Upper lobe of left lung (tissue), 6 donors: ENCODE results near the gene ANKAR. TPM values are rescaled to one million over a fixed set of nuclear protein-coding genes. Genes with fewer than 3 reads are reported as not detected.
"Not testable (repeated sequence)": the region's sequence is repeated elsewhere in the genome, so short reads cannot be mapped to it uniquely, and the experiment has no call there.

Experiments used
- ATAC-seq, 2 donors: fragments of 200-7000 bp; cut with Tn5 transposase; one replicate each; pipeline ENCODE4 v1.9.1; 2022; ENCODE audit warnings: mild to moderate bottlenecking in 2 of 2, moderate library complexity in 2 of 2; ENCODE audit not compliant: low FRiP score in 2 of 2
- DNase-seq, 2 donors: peaks; one replicate each; pipeline ENCODE4 v3.0.0-alpha.2; 2019 to 2020
- H3K27ac ChIP-seq, 4 donors: fragments of 200-600 bp; sonication (generic); one replicate each; pipeline ENCODE4 v1.5.1; 2016 to 2019
- H3K27me3 ChIP-seq, 4 donors: fragments of 200-600 bp; sonication (generic); one replicate each; pipeline ENCODE4 v1.5.1; 2017 to 2019
- H3K36me3 ChIP-seq, 4 donors: fragments of 200-600 bp; sonication (generic); one replicate each; pipeline ENCODE4 v1.5.1; 2016 to 2019
- H3K4me1 ChIP-seq, 4 donors: fragments of 200-600 bp; sonication (generic); one replicate each; pipeline ENCODE4 v1.5.1; 2018 to 2019
- H3K4me3 ChIP-seq, 4 donors: fragments of 200-600 bp; sonication (generic); one replicate each; pipeline ENCODE4 v1.5.1; 2017 to 2019; ENCODE audit warnings: mild to moderate bottlenecking in 2 of 4, moderate library complexity in 1 of 4
- H3K9me3 ChIP-seq, 4 donors: fragments of 200-600 bp; sonication (generic); one replicate each; pipeline ENCODE4 v1.5.1; 2018 to 2019
- EP300 ChIP-seq, 4 donors: sonication (generic); formaldehyde crosslinking; IDR thresholded peaks; one replicate each; pipeline ENCODE4 v1.5.1; 2017; ENCODE audit warnings: antibody characterized with exemption in 4 of 4, control low read depth in 2 of 4
- POLR2A ChIP-seq, 4 donors: fragments of 450-650 bp; IDR thresholded peaks; one replicate each; pipeline ENCODE4 v1.5.1; 2016 to 2017; ENCODE audit warnings: antibody characterized with exemption in 4 of 4, mild to moderate bottlenecking in 2 of 4
- POLR2AphosphoS5 ChIP-seq, 2 donors: sonication (generic); formaldehyde crosslinking; IDR thresholded peaks; one replicate each; pipeline ENCODE4 v1.5.1; 2017; ENCODE audit warnings: antibody characterized with exemption in 2 of 2
- WGBS, 2 donors: methylation state at CpG; one replicate each; pipeline ENCODE4 v1.1.5; 2017 to 2018; 5-methylcytosine and 5-hydroxymethylcytosine counted together
- total RNA-seq, 6 donors: library from RNA; depleted of rRNA in 4 of 6; stranded (reverse); fragments of >200 nt in 4 of 6; gene quantifications; one replicate each; pipeline versions ENCODE4 v1.1.0 to v1.2.1, GENCODE V29; 2016 to 2021
- TF ChIP-seq, protein P1 (sequence below), 6 experiments: fragments of 450-650 bp in 4 of 6; fragments of 200-600 bp in 2 of 6; sonication (generic) in 2 of 6; IDR thresholded peaks; one replicate each; pipeline ENCODE4 v1.5.1; 2016 to 2019; ENCODE audit warnings: antibody characterized with exemption in 6 of 6
- donor health status: DM: no; HTN: no; CAD: no; lungs with moderate emphysema.
- donor health status: DM: no; HTN: yes; CAD: no; lungs with severe emphysema.

ANKAR gene
- total RNA-seq, 6 donors from 2014 or later, result 8.0 to 13.1 (median 9.2) TPM

DNA sequence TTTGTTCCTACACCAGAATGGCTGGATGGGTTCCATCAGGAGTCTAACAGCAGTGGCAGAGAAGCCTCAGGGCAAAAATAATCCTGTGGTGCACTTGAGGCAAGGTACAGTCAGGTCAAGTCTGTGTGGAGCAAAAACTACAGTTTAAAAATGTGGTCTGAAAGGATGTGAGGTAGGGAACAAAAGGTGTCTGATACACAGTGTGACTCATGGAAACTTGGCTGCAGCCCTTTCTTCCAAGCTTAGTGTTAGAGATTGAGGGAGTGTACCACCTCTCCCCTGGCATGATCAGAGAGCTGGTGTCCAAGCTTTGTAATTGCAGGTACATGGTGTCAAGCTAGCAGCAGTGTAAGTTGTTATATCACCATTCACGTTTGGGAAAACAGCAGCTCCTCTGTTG lies 8.9 kb downstream of the ANKAR start:
- H3K36me3 ChIP-seq, result no peaks in the 10 kb centered on the region
- no peak for TF ChIP-seq POLR2A (IDR thresholded peaks at IDR 0.05)
- TF ChIP-seq, protein P1, sequence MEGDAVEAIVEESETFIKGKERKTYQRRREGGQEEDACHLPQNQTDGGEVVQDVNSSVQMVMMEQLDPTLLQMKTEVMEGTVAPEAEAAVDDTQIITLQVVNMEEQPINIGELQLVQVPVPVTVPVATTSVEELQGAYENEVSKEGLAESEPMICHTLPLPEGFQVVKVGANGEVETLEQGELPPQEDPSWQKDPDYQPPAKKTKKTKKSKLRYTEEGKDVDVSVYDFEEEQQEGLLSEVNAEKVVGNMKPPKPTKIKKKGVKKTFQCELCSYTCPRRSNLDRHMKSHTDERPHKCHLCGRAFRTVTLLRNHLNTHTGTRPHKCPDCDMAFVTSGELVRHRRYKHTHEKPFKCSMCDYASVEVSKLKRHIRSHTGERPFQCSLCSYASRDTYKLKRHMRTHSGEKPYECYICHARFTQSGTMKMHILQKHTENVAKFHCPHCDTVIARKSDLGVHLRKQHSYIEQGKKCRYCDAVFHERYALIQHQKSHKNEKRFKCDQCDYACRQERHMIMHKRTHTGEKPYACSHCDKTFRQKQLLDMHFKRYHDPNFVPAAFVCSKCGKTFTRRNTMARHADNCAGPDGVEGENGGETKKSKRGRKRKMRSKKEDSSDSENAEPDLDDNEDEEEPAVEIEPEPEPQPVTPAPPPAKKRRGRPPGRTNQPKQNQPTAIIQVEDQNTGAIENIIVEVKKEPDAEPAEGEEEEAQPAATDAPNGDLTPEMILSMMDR (IDR thresholded peaks at IDR 0.05), result no peak
- no peak for TF ChIP-seq EP300 (IDR thresholded peaks at IDR 0.05)
- no peak for TF ChIP-seq POLR2AphosphoS5 (IDR thresholded peaks at IDR 0.05)
- no peak overlapping the region for H3K27ac ChIP-seq
- H3K9me3 ChIP-seq, result no peaks in the 10 kb centered on the region
- no peaks in the 10 kb centered on the region for H3K27me3 ChIP-seq
- H3K4me1 ChIP-seq, result peaks cover 0 to 8% (median 2%) of the 10 kb centered on the region in 4 donors
- 70% methylated on average over 1 of the region's 1 CpG; no CpG with 5 or more reads in 1 of the 2 donors for WGBS, 2 donors
- DNase-seq (no peak), ATAC-seq (no peak)
- no peak overlapping the region for H3K4me3 ChIP-seq

DNA sequence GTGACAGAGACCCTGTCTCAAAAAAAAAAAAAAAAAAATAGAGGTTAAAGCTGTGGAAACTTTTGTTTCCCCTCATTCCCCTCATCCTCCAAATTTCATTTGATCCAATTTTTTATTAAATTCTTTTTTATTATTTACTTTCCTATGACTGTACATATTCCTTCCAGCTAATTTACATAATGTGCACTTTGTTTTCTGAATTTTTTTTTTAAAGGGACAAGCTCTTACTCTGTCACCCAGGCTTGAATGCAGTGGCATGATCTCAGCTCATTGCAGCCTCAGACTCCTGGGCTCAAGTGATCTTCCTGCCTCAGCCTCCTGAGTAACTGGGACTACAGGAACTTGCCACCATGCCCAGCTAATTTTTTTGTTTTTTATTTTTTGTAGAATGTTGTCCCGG lies 10.3 kb downstream of the ANKAR start:
- no peak overlapping the region for H3K4me3 ChIP-seq
- H3K27ac ChIP-seq, result no peak overlapping the region
- 45 to 58% methylated on average over 1 of the region's 1 CpG for WGBS, 2 donors
- no peaks in the 10 kb centered on the region for H3K27me3 ChIP-seq
- ATAC-seq, result no peak
- no peak for TF ChIP-seq POLR2A (IDR thresholded peaks at IDR 0.05)
- no peak for TF ChIP-seq POLR2AphosphoS5 (IDR thresholded peaks at IDR 0.05)
- TF ChIP-seq EP300 (IDR thresholded peaks at IDR 0.05), result no peak
- TF ChIP-seq, protein P1 (IDR thresholded peaks at IDR 0.05), result no peak
- no peaks in the 10 kb centered on the region for H3K36me3 ChIP-seq
- peaks cover 0 to 5% (median 2%) of the 10 kb centered on the region in 4 donors for H3K4me1 ChIP-seq
- no peak for DNase-seq
- H3K9me3 ChIP-seq, result no peaks in the 10 kb centered on the region

DNA sequence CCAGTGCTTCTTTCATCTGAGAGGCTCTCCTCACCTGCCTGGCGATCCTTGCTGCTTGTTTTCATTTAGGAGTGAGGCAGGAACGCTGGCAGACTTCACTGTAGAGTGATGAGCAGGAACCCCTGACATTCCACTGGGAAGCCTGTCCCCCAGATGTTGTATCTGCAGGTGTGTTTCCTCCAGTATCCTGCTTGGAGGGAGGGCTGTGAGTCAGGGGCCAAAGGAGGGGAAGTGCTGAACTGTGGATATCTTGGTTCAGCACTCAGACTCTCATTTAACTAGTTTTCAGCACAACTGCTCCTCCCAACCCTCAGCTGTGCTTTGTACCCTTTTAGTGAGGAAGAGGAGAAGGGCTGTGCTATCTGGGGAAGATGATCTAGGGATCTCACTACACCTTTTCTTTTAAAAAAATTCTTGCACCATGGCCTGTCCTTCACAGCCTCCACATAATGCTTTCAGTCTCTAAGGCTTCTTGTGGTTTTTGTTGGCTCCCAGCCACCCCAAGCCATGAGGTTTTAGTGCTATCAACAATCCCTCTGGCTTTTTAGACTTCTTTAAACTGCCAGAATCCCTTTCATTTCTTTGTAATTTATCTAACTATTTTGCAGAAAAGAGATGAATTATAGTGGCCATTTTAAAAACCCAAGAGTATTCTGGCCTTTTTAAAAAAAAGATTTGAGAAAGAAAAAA lies 11.2 kb downstream of the ANKAR start:
- DNase-seq (no peak), ATAC-seq (no peak)
- Histone ChIP-seq H3K4me3 (no peak overlapping the region), H3K27me3 (no peaks in the 10 kb centered on the region), H3K4me1 (peaks cover 0 to 5% (median 2%) of the 10 kb centered on the region in 4 donors), H3K36me3 (peaks cover 0 to 7% (median 0%) of the 10 kb centered on the region in 4 donors), H3K27ac (no peak overlapping the region), H3K9me3 (no peaks in the 10 kb centered on the region)
- WGBS, 2 donors, result 61 to 70% methylated on average over 2 of the region's 2 CpGs
- TF ChIP-seq, protein P1 (IDR thresholded peaks at IDR 0.05), result no peak
- TF ChIP-seq POLR2A (IDR thresholded peaks at IDR 0.05), result no peak
- no peak for TF ChIP-seq POLR2AphosphoS5 (IDR thresholded peaks at IDR 0.05)
- no peak for TF ChIP-seq EP300 (IDR thresholded peaks at IDR 0.05)

DNA sequence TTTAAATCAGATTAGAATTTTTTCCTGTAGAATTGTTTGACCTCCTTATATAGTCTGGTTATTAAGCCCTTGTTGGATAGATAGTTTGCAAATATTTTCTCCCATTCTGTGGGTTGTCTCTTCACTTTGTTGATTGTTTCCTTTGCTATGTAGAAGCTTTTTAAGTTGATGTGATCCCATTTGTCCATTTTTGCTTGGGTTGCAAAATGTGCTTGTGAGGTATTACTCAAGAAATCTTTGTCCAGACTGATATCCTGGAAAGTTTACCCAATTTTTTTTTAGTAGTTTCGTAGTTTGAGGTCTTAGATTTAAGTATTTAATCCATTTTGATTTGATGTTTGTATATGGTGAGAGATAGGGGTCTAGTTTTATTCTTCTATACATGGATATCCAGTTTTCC lies 13.3 kb downstream of the ANKAR start:
- not testable (repeated sequence) for DNase-seq, ATAC-seq, H3K36me3 ChIP-seq, H3K27ac ChIP-seq, H3K27me3 ChIP-seq, H3K4me1 ChIP-seq, H3K9me3 ChIP-seq, H3K4me3 ChIP-seq
- 67 to 84% methylated on average over 1 of the region's 1 CpG for WGBS, 2 donors

DNA sequence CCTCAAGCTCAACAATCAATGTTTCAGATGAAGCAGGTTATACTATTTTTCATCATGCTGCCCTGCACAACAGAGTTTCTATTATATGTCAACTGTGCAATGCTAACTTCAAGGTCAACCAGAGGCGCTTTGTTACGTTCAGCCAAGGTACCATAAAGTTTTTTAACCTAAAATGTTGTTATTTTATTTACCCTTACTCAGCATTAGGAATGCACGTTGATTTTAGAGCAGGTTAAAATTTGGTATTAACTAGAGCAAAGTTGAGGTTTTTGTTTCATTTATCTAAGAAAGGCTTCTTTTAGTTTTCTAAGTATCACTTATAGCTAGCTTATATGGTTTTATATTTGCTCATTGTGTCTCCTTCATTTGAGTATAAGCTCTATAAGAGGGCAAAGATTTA lies 21.8 kb downstream of the ANKAR start:
- Histone ChIP-seq H3K27ac (no peak overlapping the region), H3K36me3 (no peaks in the 10 kb centered on the region), H3K27me3 (no peaks in the 10 kb centered on the region), H3K4me1 (peaks cover 0 to 3% (median 1%) of the 10 kb centered on the region in 4 donors), H3K4me3 (no peak overlapping the region), H3K9me3 (no peaks in the 10 kb centered on the region)
- DNase-seq (no peak), ATAC-seq (no peak)
- 87 to 91% methylated on average over 3 of the region's 3 CpGs for WGBS, 2 donors
- TF ChIP-seq EP300 (IDR thresholded peaks at IDR 0.05), result no peak
